Superior temporal gyrus (tissue), 1 donor: Measurements from ENCODE around the gene GANC.
"Not testable (repeated sequence)": the region's sequence is repeated elsewhere in the genome, so short reads cannot be mapped to it uniquely, and the experiment has no call there.

Experiments used
- DNase-seq: peaks from one replicate; pipeline ENCODE4 v3.0.0-alpha.2; 2016; ENCODE audit errors: extremely low spot score

The GANC gene

DNA sequence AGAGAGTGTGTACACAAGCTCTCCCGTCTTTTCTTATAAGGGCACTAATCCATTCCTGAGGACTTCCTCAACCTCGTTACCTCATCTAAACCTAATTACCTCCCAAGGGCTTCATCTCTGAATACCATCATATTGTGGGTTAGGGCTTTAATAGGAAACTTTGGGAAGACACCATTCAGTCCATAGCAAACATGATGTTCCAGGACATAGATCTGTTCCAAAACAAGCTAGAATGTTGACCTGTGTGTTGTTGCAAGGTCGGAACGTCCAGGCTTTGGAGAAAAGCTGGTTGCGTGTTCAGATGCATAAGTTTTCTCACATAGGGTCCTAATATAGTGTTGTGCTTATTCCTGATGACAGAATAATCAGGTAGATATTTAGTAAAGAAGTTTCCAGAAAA is 9.9 kb downstream of the GANC start:
- no peak for DNase-seq

DNA sequence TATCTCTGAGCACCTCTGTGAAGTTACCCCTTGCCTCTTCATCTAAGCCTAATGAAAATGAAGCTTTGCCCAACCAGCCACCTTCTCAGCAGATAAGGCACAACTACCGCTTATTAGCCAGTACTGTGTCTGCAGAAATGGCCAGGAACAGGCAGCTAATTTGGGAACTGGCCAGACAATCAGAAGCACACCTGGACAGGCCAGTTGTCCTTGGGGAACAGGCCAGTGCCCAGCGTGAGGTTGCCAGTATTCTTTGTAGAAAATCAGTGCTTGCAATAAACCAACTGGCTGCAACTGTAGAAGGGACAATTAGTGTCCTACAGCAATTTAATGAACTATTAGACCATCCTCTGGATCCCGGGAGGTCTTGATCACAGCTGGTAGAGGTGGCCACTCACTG is 10.7 kb downstream of the GANC start:
- DNase-seq = no peak

DNA sequence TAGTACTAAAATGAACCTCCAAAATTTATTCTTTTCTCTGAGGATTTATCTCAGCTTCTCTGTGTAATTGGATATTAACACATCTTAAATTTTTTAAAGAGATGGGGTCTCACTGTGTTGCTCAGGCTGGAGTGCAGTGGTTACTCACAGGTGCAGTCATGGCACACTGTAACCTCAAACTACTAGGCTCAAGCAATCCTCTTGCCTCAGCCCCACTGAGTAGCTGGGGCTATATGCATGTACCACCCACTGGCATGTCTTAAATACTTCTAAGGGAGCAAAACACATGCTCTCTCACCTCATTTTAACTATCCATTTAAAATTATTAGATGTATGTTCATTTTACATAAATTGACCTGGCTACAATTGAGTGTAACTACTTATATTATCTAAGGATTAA is 11.6 kb downstream of the GANC start:
- no peak for DNase-seq

DNA sequence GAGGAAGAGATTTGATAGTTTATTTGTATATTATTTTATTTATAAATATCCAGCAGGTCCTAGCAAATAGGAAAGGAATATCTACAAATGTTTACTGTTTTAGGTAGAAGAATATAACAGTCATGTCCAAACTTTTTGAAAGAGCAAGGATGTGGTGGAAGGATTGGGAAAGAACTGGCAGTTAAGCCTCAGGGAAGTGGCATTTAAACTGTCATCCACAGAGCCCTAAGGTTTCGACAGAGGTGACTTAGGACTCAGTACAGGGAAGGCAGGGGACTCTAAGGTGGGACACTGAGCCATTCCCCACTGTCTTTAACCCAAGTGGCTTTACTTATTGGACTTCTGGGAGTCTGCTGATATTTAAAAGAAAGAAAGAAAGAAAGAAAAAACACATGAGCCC is 12.0 kb downstream of the GANC start:
- no peak for DNase-seq

DNA sequence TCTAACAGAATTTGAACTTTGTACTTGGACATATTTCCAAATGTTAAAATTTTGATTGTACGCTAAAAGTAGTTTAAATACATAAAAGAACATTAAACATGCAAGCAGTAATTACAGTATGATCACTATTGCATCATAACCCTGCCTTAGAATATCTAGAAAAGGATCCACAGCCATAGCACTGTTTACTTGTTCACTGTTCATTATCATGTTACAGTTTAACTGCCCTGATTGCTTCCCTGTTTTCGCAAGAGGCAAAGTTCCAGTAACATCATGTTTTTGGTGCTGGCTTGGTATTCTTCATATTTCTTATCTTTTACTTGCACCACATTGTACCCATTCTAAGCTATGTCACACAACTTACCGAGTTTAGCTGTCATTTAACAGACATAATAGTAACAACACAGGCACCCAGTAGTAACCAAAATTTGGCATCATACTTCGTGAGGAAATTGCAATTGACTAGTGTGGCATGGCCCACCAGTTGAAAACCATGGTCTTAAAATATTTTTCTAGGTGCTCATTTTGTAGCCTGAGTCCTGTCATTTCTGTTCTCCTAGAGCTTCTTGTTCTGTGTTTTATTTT is 13.5 kb downstream of the GANC start:
- DNase-seq = no peak

DNA sequence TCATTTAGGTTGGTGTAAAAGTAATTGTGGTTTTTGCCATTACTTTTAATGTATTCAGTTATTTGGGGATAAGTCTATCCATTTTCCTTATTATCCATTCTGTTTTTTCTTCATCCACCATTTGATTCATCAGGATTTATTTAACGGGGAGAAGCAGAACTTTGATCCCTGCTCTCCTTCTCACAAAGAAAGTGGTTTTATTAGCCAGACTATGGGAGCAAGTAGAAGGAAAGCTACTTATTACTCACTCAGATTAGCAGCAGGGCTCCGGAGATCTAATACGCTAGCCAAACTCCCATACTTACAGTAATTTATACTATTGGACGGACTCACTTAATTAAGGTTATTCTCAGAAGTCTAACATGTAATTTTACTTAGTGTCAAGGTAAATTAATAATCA is 14.9 kb downstream of the GANC start:
- DNase-seq = no peak

DNA sequence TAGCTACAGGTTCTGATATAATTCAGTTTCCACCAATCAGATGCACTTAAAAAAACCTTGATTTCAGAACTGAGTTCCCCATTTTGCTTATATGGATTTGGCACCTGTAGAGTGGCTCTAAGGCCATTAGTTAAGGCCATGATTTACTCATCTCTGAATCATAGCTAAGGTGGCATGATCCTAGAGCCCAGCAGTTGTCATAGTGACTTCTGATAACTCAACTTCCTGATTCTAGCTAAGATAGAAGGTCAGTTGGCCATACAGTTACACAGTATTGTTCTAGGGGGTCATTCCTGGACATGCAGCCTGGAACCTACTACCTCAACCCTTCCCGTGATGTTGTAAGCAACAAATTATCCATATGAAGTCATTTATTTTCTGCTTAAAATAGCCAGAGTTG is 16.2 kb downstream of the GANC start:
- DNase-seq = no peak

DNA sequence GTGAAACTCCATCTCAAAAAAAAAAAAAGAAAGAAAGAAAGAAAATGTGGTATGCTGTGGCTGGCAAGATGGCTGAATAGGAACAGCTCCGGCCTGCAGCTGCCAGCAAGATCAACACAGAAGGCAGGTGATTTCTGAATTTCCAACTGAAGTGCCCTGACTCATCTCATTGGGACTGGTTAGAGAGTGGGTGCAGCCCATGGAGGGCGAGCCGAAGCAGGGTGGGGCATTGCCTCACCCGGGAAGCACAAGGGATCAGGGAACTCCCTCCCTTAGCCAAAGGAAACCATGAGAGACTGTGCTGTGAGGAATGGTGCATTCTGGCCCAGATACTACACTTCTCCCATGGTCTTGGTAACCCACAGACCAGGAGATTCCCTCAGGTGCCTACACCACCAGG is 28.0 kb downstream of the GANC start:
- DNase-seq = not testable (repeated sequence)

DNA sequence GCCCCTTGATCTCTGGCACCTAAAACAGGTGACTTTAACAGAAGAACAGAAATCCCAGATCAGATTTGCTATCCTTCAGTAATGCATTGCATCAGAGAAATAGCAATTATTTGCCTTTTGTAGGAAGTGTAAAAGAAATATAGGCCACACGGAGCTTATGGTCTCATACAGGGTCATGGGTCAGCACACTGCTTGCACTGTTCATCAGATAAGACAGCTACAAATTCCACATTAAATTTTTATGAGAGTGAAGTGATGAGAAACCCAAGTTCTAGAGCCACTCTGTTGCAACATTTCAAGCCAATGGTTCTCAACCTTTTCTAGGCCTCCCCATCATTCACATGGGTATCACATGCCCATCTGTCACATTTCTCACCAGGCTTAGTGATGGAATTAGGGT is 33.7 kb downstream of the GANC start:
- no peak for DNase-seq

DNA sequence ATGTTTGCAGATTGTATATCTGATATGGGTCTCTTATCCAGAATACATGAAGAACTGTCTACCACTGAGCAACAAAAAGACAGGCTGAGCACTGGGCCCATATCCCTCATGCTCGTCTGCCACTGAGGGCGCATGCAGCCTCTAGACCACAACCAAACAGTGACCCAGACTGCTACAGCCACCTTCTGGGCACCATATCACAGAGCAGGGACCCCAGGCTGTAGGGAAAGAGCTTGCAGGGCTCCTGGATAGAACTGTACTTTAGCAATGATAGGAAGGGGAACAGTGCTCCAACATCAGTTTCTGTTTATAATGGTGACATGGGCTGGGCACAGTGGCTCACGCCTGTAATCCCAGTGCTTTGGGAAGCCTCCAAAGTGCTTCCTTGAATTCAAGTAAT is 40.5 kb downstream of the GANC start:
- DNase-seq = no peak

DNA sequence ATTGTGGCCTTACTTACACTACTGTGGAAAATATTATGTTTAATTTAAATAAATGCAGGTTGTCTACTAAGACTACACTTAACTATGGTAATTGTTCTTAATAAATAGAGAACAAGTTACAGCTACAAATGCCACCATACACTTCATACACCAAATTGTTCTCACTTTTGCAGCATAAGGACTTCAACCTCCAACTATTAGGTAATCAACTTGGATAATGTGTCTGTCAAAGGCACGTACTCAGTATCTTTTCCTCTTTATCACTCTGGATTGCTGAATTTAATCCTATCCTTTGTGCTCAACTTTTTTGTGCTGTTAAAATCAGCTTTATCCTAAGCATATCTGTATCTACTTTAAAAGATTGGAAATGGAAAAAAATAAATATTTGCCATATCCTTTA is 41.8 kb downstream of the GANC start:
- DNase-seq = no peak

DNA sequence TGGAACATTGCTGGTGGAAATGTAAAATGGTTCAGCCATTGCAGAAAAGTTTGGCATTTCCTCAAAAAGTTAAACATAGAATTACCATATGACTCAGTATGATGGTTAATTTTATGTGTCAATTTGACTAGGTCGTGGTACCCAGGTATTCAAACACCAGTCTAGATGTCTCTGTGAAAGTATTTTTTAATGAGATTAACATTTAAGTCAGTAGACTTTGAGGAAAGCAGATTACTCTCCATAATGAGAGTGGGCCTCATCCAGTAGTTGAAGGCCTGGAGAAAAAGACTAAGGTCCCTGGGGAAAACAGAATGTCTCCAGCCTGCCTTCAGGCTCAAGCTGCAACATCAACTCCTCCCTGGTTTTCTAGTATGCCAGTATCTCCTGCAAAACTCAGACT is 42.5 kb downstream of the GANC start:
- no peak for DNase-seq

DNA sequence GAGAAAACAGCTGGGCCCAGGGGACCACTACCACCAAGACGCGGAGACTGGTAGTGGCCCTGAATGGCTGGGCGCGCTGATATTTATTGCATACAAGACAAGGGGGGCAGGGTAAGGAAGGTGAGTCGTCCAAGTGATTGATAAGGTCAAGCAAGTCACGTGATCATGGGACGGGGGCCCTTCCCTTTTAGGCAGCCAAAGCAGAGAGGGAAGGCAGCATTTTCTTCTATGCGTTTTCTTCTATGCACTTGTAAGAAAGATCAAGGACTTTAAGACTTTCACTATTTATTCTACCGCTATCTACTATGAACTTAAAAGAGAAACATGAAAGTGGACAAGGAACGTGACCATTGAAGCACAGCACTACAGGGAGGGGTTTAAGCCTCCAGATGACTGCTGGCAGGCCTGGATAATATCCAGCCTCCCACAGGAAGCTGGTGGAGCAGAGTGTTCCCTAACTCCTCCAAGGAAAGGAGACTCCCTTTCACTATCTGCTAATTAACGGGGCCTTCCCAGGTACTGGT is 43.3 kb downstream of the GANC start:
- DNase-seq = not testable (repeated sequence)

DNA sequence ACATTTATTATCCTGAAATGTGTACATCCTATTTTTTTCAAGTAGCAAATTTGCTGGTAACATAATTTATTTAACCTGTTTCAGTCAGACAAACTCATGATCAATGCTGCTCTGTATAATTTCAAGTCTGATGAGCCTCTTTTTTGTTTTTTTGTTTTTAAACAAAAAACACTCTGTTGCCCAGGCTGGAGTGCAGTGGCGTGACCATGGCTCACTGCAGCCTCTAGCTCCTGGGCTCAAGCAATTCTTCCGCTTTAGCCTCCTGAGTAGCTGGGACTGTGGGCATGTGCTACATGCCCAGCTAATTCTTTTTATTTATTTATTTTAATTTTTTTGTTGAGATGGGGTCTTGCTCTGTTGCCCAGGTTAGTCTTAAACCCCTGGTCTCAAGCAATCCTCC is 46.2 kb downstream of the GANC start:
- no peak for DNase-seq

DNA sequence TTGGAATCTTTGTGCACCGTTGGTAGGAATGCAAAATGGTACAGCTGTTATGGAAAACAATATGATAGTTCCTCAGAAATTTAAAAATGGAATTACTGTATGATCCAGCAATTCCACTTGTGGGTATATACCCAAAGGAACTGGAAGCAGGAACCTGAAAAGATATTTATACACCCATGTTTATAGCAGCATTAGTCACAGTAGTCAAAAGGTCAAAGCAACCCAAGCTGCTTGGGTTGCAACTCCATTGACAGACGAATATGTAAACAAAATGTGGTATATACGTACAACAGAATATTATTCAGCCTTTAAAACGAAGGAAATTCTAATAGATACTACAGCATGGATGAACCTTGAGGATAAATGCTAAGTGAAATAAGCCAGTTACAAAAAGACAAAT is 51.3 kb downstream of the GANC start:
- no peak for DNase-seq

DNA sequence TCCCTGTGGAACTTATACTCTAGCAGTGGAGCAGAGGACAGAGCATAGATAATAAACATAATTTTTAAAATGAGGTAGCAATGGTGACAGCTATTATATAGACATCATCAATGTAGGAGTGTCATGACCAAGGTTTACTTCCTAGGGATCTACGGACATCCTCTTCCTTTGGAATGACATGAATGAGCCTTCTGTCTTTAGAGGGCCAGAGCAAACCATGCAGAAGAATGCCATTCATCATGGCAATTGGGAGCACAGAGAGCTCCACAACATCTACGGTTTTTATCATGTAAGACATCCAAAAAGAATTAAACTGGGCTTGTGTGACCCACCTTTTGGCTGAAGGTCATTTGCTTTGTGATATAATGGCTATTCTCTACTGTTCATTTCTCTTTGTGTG is 56.2 kb downstream of the GANC start:
- no peak for DNase-seq

DNA sequence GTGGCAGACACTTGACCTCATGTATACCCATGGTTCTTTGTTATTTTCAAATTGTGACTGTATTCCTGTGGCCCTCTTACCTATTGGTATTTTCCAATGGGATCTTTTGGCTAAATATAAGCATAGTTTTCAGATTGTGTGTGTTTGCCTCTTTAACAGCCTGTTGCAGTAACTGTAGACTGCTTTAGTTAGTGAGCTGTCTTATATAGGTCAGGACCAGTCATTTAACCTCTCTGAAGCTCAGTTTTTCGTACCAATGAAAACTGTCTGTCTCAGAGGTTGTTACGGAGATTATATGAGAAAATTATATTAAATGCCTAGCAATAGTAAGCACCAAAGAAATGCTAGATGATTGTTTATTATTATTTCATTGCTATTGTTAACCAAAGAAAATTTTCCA is 57.0 kb downstream of the GANC start:
- no peak for DNase-seq

DNA sequence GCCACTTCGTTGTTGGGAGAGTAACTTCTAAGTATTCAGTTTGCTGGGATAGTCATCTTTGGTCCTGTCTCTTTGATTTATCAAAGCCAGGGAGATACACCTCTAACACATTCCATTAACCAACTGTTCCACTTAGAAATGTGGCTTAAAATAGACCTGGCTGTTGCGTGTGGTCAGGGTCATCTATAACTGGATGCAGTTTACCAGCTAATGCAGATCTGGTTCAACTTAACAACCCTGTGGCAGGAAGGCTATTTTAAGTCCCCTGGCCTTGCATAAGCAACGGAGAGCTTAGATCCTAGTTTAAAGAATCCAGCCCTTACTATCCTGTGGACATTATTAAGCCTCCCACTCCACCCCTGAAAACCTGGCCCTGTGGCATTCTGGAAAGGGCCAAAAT is 58.2 kb downstream of the GANC start:
- DNase-seq = no peak

DNA sequence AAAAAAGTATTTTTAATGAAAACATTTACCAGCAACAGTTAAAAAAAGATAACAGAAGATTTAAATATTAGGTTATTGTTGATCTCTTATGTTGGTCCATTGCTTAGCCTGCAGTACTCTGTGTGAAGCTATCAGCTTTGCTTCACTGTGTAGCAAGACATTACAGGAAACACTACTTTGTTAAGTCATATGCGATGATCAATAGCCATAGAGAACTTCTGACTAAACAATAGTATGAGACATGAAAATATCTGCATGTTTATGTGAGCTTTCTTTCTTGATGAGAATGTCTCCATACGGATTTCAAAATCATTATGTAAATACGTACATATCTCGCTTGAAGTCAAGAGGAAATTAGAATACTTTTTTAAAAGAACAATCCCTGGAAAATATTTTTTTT is 59.3 kb downstream of the GANC start:
- DNase-seq = no peak

DNA sequence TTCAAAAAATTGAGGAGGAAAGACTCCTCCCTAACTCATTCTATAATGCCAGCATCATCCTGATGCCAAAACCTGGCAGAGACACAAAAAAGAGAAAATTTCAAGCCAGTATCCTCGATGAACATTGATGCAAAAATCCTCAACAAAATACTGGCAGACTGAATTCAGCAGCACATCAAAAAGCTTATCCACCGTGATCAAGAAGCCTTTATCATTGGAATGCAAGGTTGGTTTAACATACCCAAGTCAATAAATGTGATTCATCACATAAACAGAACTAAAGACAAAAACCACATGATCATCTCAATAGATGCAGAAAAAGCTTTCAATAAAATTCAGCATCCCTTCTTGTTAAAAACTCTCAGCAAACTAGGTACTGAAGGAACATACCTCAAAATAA is 62.1 kb downstream of the GANC start:
- no peak for DNase-seq

DNA sequence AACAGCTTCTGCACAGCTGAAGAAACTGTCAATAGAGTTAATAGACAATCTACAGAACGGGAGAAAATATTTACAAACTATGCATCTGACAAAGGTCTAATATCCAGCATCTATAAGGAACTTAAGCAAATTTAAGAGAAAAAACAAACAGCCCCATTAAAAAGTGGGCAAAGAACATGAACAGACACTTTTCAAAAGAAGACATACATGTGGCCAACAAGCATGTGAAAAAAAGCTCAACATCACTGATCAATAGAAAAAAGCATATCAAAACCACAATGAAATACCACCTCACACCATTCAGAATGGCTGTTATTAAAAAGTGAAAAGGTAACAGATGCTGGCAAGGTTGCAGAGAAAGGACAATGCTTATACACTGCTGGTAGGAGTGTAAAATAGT is 63.6 kb downstream of the GANC start:
- not testable (repeated sequence) for DNase-seq

DNA sequence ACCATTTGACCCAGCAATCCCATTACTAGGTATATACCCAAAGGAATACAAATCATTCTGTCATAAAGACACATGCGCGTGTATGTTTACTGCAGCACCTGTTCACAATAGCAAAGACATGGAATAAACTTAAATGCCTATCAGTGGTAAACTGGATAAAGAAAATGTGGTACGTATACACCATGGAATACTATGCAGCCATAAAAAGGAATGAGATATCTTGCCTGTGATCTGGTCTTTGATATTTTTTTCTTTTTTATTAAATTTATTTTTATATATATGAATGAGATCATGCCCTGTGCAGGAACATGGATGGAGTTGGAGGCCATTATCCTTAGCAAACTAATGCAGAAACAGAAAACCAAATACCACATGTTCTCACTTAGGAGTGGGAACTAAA is 64.1 kb downstream of the GANC start:
- not testable (repeated sequence) for DNase-seq

DNA sequence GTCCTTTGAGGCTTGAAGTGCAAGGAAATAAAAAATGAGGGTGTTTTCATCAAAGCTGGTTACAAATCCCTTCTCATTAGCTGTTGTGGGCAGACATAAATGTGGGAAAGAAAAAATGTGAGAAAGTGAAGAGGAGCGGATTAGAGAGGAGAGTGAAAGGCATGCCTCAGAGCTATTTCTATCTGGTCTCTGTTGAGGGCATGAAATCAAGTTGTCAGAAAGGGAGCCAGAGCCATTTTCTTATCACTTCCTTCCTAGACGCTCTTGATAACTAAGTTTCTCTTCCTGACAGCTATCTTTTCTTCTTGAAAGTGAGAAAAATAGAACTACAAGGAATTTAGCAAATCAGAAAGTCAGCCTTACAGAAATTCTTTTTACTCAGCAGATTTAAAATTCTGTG is 65.5 kb downstream of the GANC start:
- no peak for DNase-seq

DNA sequence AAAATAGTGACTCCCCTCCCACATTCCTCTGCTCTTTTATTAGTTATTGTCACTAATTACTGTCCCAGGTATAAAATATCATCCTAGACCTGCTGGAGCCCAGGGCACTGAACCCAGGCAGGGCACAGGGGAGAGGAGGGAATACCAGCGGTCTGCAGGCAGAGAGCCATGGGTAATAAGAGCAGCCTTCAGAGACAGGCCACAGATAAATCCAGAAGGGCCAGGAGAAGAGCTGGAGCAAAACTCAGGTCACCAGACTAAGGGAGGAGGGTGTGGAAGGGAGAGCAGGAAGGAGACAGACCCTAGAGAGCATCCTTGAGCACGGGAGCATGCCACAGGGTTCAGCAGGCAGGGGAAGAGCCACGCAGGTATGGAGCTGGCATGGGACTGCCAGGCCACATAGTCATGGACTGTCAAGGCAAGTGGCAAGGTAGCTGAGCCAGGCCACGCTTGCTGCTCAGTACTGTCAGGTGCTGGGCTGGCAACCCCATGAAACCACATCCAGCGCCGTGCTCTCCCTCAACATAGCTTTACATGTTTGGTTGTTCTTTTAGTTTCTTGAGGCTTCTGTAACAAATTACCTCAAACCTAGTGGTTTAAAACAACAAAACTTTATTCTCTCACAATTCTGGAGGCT is 70.7 kb downstream of the GANC start:
- DNase-seq = no peak
